GM21619 (cell line): ENCODE data around the gene CD37.
A peak's percentile ranks its signal among the peaks of the same experiment; 100 is the strongest.
"Not testable (repeated sequence)": the region's sequence is repeated elsewhere in the genome, so short reads cannot be mapped to it uniquely, and the experiment has no call there.

Source experiments
- ATAC-seq: cut with Tn5 transposase; IDR thresholded peaks from one replicate; pipeline ENCODE4 v1.9.1; 2021; ENCODE audit not compliant: unreplicated experiment

The CD37 gene

DNA sequence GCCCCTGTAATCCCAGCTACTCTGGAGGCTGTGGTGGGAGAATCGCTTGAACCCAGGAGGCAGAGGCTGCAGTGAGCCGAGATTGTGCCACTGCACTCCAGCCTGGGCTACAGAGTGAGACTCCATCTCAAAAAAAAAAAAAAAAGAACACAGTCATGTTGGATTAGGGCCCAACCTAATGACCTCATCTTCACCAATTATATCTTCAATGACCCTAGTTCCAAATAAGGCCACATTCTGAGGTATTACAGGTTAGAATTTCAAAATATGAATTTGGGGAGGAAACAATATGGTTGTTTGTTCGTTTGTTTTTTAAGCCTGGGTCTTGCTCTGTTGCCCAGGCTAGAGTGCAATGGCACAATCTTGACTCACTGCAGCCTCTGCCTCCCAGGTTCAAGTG, 38.0 kb downstream of the CD37 start:
- not testable (repeated sequence) for ATAC-seq

DNA sequence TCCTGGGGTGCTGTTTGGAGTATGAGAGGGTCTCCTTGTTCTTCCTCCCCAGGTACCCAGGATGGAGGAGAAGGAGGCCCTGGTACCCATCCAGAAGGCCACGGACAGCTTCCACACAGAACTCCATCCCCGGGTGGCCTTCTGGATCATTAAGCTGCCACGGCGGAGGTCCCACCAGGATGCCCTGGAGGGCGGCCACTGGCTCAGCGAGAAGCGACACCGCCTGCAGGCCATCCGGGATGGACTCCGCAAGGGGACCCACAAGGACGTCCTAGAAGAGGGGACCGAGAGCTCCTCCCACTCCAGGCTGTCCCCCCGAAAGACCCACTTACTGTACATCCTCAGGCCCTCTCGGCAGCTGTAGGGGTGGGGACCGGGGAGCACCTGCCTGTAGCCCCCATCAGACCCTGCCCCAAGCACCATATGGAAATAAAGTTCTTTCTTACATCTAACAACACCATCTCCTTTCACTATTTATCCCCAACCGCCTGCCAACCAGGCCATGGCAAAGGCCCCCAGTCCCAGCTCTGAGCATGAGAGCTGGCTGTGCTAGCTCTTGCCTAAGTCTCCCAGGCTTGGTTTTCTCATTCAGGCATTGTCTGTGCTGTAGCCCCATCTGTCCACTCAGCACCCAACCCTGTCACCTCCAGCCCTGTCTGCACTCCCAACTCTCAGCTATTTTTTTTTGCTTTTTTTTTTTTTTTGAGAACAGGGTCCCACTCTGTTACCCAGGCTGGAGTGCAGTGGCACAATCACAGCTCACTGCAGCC, 39.6 kb downstream of the CD37 start:
- no peak for ATAC-seq

DNA sequence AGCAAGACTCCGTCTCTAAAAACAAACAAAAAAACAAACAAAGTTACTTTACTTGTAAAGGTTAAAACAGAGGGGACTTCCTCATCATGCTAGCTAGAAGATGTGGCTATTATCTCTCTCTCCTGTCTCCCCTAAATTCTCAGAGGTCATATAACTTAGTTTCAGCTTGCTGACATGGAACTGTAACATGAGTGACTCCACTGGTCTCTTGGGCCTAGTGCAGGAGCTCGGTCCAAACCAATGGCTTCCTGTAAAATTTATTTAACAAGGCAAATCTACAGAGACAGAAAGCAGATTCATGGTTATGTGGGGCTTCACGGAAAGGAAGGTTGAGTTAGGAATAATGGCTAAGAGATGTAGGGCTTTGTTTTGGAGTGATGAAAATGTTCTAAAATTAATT, 43.3 kb downstream of the CD37 start:
- ATAC-seq, result no peak

DNA sequence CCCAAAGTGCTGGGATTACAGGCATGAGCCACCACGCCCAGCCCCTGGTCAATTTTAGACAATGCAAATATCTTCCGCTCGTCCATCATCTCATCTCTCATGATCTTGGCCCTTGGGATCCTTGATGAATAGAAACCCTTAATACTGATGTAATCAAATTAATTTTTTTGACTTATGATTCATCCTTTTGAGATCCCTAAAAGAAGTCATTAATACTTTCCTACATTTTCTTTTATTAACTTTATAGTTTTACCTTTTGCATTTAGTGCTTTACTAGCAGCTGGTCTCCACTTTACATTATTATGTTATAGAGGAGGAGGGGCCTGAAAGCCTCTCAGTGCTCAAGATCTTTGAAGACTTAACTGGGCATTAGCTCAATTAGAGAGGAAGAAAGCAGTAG, 45.2 kb downstream of the CD37 start:
- ATAC-seq, result no peak

GRCh38 chr19:49382639-49383038, 47.4 kb downstream of the CD37 start:
- ATAC-seq, result no peak

DNA sequence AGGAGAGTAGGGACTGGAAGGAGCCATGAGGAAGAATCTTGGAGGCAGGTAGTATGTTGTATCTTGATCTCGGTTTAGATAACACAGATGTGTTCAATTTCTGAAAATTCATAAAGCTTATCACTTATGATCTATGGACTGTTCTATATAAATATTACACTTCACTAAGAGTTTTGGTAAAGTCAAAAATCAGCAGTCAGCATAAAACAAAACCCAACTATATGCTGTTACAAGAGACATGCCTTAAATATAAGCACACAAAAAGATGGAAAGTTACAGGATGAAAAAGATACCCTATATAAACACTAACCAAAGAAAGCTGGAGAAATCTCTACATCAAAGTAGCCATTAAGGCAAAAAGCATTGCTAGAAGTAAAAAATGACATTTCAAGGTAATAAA, 48.4 kb downstream of the CD37 start:
- no peak for ATAC-seq

- ATAC-seq, result peak; percentile 46
These were observed 52.7 kb downstream of the CD37 start, which contains the start of gene KASH5 for GRCh38 chr19:49387936-49388372. Gene KASH5 (plus strand): TSS chr19:49388249. CDS start chr19:49390884, 2,635 bp downstream.

- no peak for ATAC-seq
These were observed 54.2 kb downstream of the CD37 start for GRCh38 chr19:49389406-49389805.
